Skeletal muscle cell (primary cell): ENCODE results near the gene ADM2.

Experiments used
- DNase-seq: peaks from one replicate; pipeline ENCODE4 v3.0.0-alpha.2; 2010; ENCODE audit warnings: low read depth
- H3K4me3 ChIP-seq: 2 replicates; pipeline ENCODE4 v1.5.1; 2011; ENCODE audit warnings: low read depth, mild to moderate bottlenecking, control low read depth, low read length, moderate library complexity

Gene ADM2

DNA sequence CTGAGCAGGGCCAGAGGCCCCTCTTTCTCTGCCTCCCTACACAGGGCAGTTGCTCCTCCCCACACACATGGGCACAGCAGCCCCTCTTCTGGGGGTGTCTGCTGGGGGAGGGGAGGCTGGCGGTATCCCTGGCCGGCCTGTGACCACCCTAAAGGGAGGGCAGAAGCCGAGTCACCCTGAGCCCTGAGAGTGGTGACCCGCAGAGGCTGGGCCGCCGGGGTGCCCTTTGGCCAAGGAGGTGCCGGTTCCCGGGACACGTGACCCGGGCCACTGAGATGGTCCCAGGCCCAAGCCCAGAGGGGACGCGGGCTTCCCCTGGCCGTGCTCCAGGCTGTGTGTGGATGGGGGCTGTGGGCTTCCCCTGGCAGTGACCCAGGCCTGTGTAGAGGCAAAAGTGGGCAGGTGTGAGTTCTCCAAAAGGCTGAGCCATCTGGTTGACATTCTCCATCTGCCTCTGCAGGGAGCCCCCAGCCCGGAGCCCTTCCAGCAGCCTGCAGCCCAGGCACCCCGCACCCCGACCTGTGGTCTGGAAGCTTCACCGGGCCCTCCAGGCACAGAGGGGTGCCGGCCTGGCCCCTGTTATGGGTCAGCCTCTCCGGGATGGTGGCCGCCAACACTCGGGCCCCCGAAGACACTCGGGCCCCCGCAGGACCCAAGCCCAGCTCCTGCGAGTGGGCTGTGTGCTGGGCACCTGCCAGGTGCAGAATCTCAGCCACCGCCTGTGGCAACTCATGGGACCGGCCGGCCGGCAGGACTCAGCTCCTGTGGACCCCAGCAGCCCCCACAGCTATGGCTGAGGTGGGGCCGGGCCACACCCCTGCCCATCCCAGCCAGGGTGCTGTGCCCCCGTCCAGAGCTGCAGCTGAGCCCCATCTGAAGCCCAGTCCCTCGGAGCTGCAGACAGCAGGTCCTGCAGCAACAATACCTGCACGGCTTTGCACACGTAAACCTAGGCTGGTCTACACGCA, 1.0 kb downstream of the ADM2 start:
- H3K4me3 ChIP-seq, result peak overlapping the region; percentile 65
- DNase-seq, result no peak

DNA sequence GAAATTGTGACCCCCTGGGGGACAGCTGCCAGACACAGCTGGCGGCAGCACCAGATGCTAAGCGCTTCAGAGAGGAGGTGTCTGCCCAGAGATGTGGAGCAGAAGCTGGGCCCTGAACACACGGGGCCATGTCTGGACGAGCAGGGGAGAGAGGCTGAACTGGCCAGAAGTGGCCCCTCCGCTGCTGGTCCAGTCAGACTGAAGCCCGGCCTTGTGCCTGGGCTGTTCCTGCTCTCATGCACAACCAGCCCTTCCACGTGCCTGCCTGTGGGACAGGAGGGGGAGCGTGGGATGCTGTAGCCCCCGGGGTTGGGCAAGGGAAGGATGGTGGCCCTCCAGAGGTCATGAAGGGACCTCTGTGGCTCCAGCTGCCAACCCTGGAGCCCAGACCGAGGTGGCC, 1.8 kb downstream of the ADM2 start:
- DNase-seq, result no peak
- H3K4me3 ChIP-seq, result no peak overlapping the region

DNA sequence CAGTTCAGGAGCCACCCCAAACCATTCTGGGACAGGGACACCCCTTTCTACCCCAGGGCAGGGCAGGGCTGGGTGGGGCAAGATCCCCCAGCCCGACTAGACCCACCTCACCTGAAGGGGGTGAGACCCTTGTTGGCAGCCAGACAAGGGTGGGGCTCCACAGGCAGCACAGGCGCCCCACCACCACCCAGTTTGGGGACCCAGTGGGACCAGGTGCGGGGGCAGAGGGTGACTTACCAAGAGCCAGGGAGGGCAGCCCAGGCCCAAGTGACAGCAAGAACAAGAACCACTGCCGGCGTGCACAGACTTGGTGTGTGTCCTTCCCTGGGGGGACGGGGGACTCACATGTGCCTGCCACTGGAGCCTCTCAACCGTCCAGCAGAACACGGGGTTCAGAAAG, 2.2 kb downstream of the ADM2 start:
- DNase-seq, result no peak
- H3K4me3 ChIP-seq, result no peak overlapping the region

DNA sequence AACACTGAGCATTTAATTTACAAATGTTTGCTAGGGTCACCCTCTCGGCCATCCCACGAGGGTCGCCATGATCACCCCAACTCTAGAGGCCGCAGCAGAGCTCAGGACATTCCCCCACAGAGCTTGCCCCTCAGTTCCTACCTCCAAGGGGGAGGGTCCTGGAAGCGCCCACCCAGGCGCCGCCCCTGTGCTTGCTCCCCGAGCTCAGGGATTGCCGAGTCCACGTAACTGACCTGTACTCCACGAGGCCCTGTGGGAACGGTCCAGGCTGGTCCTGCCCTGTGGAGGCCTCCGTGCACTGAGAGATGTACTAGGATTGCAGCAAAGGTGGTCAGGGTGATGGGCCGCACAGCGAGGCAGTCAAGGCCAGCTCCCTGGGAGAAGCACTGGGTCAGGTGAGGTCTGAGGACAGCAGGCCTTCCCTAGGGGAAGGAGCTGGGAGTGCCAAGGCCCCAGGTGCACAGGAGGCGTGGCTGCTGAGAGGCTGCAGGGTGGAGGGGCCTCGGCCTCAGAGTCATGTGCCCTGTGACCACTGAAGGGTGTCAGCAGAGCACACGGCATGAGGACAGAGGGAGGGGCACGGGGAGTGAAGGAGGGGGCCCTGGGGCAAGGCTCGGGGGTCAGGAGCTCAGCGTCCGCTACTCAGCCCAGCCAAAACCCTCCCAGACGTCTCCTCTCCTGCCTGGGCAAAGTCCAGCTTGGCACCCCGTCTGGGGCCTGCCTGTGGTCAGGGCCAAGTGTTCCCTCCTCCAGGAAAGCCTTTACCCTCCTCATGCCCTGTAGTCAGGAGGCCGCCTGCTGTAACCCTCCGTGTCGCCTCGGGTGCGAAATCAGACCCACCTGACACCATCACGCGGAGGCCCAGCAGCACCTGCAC, 2.9 kb downstream of the ADM2 start:
- DNase-seq, result no peak
- H3K4me3 ChIP-seq, result no peak overlapping the region

DNA sequence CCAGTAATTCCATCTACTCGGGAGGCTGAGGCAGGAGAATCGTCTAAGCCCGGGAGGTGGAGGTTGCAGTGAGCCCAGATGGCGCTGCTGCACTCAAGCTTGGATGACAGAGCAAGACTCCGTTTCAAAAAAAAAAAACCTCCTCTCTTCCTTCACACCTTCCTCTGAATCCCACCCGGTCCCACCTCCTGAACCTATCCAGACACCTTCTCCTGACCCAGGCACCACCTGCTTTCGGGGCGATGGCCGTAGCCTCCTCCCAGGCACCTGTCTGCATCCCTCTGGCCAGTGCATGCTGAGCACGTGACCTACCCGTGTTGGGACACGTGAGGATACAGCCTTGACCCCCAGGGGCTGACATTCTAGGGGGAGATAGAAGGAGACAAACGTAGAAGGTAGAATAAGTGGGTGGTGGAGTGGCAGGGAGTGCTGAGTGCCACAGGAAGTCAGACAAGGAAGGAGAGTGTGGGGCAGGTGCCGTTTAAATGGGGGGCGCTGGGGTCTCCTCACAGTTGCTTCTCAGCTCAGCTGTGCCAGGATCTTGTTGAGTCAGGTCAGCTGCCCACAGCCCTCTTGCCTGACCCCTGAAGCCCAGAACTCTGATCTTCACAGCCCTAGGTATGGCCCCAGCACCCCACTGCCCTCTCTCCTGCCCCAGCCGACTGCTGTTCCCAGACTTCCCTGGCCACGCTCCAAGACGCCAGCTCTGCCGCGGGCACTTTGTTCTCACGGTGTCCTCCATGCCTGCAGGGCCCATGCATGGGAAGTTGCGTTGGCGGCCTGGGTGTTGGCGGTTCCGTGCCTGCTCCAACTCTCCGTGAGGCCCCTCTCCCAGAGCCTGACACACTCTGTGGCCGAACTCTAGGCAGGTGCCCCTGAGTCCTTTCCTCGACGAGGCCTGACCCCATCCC, 4.1 kb downstream of the ADM2 start:
- H3K4me3 ChIP-seq, result no peak overlapping the region

DNA sequence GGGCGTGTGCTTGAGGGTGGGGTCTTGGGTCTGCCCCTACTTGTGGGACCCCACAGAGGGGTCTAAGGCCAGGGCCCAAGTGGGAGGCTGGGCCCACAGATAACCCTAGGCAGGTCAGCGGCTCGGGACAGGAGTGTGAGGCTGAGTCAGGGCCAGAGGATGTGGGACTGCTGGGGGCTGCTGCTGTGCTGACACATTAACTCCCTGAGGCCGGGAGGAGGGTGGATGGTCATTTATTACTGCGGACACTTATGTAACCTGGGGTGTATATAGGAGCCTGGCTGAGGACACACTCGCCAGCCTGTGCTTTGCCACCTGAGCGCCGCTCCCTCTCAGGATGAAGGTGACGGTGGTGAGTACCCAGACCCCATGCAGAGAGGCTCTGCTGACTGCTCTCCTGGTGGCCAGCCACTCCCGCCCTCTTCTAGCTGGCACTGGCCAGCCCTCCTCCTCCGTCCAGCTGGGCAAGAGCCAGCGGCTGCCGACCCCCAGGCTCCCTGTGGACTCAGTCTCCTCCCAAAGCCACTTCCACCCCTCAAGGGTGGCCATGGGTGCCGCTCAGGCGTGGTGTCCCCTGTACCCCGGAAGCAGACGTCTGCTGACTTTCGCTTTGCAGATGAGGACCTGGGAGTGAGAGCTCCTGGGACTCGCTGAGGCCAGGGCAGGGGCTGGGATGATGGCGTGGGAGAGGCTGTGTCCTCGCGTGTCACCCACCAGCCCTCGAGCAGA, 5.4 kb downstream of the ADM2 start, which contains the start of gene MIOX:
MIOX (plus strand) TSS at position 299 of the 729 bp plus-strand sequence; CDS start at position 338, 39 bp downstream.
- no peak for DNase-seq
- H3K4me3 ChIP-seq, result no peak within 1 kb of the TSS

More for the DNA sequence above, 4.1 kb downstream of the ADM2 start:
- DNase-seq, result no peak

DNA sequence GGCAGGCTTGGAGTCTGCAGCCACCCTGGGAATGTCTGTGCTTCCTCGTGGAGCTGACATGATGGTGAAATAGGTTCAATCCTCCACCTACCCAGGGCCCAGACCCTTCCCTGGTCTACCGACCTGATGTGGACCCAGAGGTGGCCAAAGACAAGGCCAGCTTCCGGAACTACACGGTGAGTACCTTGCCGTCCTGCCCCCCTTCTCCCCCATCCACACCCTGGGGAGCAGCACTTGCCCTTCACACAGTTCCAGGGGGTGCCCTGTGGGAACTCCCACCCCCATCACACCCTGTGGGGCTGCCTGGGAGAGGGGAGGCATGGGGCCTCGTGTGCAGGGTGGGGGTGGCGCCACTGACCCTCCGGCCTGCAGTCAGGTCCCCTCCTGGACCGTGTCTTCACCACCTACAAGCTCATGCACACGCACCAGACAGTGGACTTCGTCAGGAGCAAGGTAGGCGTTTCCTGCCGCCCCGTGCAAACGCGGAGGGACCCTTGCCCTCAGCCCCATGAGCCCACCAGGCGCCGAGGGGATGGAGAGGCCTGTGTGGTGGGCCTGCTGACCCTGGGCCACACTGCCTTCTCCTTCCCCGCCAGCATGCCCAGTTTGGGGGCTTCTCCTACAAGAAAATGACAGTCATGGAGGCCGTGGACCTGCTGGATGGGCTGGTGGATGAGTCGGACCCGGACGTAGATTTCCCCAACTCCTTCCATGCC, 6.1 kb downstream of the ADM2 start:
- DNase-seq, result no peak
- no peak overlapping the region for H3K4me3 ChIP-seq

DNA sequence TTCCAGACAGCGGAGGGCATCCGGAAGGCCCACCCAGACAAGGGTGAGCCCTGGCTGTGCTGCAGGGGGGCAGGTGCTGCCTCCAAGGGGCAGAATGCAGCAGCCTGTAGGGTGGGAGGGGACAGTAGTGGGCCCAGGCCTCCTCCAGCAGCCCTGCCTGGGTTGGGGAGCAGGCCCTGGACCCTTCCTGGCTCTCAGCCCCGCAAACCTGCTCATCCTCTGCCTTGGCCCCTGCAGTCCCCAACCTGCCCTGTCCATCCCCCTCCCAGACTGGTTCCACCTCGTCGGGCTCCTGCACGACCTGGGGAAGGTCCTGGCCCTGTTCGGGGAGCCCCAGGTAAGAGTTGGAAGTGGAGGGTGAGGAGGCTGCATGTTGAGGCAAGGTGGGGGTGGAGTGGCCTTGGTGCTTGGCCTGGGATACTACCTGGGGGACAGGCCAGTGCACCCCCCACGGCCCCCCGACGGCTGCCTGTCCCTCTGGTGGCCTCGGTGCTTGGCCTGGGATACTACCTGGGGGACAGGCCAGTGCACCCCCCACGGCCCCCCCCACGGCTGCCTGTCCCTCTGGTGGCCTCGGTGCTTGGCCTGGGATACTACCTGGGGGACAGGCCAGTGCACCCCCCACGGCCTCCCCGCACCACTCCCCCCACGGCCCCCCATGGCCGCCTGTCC, 6.8 kb downstream of the ADM2 start:
- no peak for DNase-seq
- no peak overlapping the region for H3K4me3 ChIP-seq

DNA sequence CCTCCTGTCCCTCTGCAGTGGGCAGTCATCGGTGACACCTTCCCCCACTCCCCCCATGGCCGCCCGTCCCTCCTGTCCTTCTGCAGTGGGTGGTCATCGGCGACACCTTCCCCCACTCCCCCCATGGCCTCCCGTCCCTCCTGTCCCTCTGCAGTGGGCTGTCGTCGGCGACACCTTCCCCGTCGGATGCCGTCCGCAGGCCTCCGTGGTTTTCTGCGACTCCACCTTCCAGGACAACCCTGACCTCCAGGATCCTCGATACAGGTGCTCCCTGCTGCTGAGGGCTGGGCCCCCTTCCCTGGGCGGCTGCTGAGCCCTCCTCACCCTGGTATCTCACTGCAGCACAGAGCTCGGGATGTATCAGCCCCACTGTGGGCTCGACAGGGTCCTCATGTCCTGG, 7.5 kb downstream of the ADM2 start:
- no peak overlapping the region for H3K4me3 ChIP-seq

DNA sequence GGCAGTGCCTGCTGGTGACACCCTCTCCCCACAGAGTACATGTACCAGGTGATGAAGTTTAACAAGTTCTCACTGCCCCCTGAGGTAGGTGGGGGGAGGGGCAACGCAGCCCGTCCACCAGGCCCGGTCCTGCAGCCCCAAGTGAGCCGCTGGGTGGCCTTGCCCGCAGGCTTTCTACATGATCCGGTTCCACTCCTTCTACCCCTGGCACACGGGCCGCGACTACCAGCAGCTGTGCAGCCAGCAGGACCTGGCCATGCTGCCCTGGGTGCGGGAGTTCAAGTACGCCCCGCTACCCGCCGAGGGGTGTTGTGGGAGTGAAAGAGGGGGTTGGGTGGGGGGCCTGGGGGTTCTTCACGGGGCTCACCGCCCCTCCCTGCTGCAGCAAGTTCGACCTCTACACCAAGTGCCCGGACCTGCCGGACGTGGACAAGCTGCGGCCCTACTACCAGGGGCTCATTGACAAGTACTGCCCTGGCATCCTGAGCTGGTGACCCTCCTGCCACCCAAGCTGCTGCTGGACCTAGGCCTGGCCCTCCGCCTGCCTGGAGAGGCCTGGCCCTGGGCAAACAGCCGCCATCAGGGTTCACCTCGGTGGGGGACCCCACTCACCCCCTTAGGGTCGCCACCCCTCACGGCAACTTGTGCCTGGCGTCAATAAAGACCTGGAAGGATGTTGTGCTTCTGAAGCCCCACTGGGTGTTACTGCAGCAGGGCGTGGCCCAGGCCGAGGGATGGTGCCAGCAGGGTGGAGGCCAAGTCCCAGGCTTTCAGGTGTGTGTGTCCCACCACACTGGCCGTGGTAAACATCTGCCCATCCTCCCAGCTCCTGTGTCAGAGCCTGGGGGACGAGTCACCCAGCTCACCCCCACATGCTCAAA, 8.3 kb downstream of the ADM2 start:
- H3K4me3 ChIP-seq, result no peak overlapping the region

More for the DNA sequence above, 7.5 kb downstream of the ADM2 start:
- no peak for DNase-seq

DNA sequence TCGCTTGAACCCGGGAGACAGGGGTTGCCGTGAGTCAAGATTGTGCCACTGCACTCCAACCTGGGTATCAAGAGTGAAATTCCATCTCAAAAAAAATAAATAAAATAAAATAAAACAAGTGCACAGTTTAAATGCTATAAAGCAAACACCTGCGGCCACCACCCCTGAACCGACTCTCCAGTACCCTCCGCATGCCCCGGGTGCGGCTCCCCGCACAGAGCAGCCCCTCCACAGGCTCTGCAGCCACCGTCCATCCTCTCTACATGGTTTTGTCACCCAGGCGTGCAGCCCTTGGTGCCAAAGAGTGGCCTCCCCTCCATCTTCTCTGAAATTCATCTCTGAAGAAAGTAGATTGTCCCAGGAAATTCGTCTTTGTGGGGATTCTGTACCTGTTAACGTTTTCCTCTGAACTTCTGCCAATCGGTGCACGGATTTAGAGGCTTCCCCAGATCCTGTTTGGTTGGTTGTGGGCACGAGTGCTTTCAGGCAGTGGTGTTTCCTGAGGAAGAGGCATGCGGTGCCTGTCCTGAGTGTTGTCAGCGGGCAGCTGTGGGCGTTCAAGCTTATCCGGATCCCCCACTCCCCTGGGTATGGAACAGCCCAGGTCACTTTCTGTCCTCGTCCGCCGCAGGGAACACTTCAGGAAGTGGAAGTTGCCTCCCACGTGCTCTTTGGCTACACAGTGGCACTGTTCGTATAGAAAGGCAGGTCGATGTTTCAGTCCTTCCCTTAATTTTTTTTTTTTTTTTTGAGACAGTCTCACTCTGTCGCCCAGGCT, 9.4 kb downstream of the ADM2 start:
- H3K4me3 ChIP-seq, result no peak overlapping the region
- DNase-seq, result no peak

More for the DNA sequence above, 8.3 kb downstream of the ADM2 start:
- no peak for DNase-seq

DNA sequence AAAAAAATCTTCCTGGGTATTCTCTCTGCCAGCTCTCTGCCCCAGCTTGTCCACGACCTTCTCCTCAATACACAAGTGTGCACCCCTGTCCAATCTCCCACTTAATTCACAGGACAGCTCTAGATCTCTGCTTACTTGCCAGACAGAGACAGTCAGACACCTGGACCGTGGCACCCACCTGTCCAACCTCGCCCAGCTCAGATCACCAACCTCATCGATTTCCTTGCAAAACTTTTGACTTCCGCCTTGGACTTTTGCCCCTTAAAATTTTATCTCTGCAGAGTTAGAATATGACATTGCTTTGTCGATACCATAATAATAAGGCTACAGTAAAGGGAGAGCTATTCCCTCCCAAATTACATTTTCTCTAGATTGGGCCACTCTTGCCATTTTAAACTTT, 15.8 kb downstream of the ADM2 start:
- H3K4me3 ChIP-seq, result no peak overlapping the region
- no peak for DNase-seq

DNA sequence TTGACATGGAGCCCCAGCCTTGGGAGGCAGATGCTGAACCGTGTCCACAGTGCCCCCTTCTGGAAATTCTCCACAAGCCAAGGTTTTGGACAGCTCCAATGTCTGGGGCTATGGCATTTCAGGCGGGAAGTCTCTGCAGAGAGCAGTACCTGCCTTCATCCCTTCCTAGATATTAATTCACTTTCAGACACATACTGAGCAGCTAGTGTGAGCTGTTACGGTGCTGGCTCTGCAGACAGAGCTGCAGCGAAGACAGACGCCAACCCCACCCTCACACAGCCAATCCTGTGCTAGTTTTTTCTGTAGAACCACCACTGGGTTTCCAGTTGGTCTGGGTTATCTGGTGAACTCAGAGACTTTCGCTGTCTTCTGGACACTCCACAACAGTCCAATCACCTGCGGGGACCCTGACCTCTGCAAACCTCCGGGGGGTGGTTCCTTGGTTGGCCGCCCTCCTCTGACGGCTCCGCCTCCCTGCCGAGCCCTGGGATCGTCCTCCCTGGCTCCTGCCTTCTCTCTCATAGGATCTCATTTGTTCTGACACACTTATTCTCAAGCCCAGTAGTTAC, 17.1 kb downstream of the ADM2 start:
- DNase-seq, result no peak
- no peak overlapping the region for H3K4me3 ChIP-seq

DNA sequence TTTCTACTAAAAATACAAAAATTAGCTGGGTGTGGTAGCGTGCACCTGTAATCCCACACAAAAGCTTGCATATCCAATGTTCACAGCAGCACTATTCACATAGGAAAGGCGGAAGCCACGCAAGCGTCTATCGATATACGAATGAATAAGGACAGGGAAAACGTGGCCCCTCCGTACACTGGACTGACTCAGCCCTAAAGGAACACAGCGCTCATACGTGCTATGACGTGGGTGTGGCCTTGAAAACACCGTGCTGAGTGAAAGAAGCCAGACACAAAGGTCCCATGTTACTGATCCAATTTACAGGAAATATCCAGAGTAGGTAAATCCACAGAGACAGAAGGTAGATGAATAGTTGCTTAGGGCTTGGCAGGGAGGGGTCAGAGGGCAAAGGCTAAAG, 19.1 kb downstream of the ADM2 start:
- no peak overlapping the region for H3K4me3 ChIP-seq
- no peak for DNase-seq

DNA sequence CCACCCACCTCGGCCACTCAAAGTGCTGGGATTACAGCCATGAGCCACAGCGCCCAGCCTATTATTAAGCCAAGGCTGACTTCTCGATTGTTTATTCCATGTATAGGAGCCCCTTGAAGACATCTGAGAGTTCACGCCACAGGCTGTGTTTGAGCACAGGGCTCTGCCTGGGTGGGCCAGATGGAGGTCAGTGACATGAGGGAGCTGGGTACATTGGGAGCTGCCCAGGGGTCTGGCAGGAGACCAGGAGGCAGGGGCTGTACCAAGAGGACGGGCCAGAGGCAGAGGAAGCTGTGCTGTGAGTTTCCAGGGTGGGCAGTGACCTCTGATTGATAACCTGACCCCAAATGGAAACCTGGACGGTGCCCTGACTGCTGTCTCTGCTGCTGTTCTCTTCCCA, 20.8 kb downstream of the ADM2 start:
- no peak for DNase-seq
- H3K4me3 ChIP-seq, result no peak overlapping the region
